ENCODE data around the gene MAJIN.

MAJIN gene

GRCh38 chr11:64932324-64932723 is 39.6 kb downstream of the MAJIN start:
- no peak for DNase-seq (ENCODE audit: low spot score)

GRCh38 chr11:64931290-64931689 is 40.6 kb downstream of the MAJIN start:
- no peak for DNase-seq (ENCODE audit: low spot score)

GRCh38 chr11:64930340-64930739 is 41.6 kb downstream of the MAJIN start:
- DNase-seq (ENCODE audit: low spot score), result no peak

GRCh38 chr11:64929625-64930024 is 42.3 kb downstream of the MAJIN start:
- DNase-seq (ENCODE audit: low spot score), result no peak

GRCh38 chr11:64928957-64929356 is 43.0 kb downstream of the MAJIN start:
- no peak for DNase-seq (ENCODE audit: low spot score)

GRCh38 chr11:64926689-64927088 is 45.2 kb downstream of the MAJIN start:
- DNase-seq (ENCODE audit: low spot score), result no peak

GRCh38 chr11:64925536-64926436 is 46.1 kb downstream of the MAJIN start:
- no peak for DNase-seq (ENCODE audit: low spot score)

GRCh38 chr11:64924910-64925284 is 47.0 kb downstream of the MAJIN start:
- DNase-seq (ENCODE audit: low spot score), result no peak

- DNase-seq (ENCODE audit: low spot score), result peak; percentile 97
Observed at GRCh38 chr11:64923944-64924909, 47.7 kb downstream of the MAJIN start, which contains the start of gene PPP2R5B. Gene PPP2R5B, plus strand, starts transcription at chr11:64924689. Its CDS starts 1,046 bp downstream, at chr11:64925735.

- no peak for DNase-seq (ENCODE audit: low spot score)
Observed at GRCh38 chr11:64923151-64923661, 48.7 kb downstream of the MAJIN start.

- DNase-seq (ENCODE audit: low spot score), result no peak
Observed at GRCh38 chr11:64921384-64921783, 50.5 kb downstream of the MAJIN start.

GRCh38 chr11:64920124-64920523 is 51.8 kb downstream of the MAJIN start:
- DNase-seq (ENCODE audit: low spot score), result no peak

GRCh38 chr11:64919627-64920026 is 52.3 kb downstream of the MAJIN start:
- no peak for DNase-seq (ENCODE audit: low spot score)

- no peak for DNase-seq (ENCODE audit: low spot score)
Observed at GRCh38 chr11:64918017-64918416, 53.9 kb downstream of the MAJIN start.

GRCh38 chr11:64917663-64917995 is 54.3 kb downstream of the MAJIN start:
- DNase-seq (ENCODE audit: low spot score), result no peak

- peak; percentile 99 for DNase-seq (ENCODE audit: low spot score)
Observed at GRCh38 chr11:64916775-64917662, 54.9 kb downstream of the MAJIN start, which contains the start of gene ATG2A. Gene ATG2A, minus strand, starts transcription at chr11:64917209. Its CDS starts 74 bp downstream, at chr11:64917135.

- DNase-seq (ENCODE audit: low spot score), result no peak
Observed at GRCh38 chr11:64916040-64916774, 55.7 kb downstream of the MAJIN start.

- DNase-seq (ENCODE audit: low spot score), result no peak
Observed at GRCh38 chr11:64915376-64915887, 56.5 kb downstream of the MAJIN start.

- no peak for DNase-seq (ENCODE audit: low spot score)
Observed at GRCh38 chr11:64914123-64914522, 57.8 kb downstream of the MAJIN start.

- no peak for DNase-seq (ENCODE audit: low spot score)
Observed at GRCh38 chr11:64913171-64913727, 58.7 kb downstream of the MAJIN start.
